C1 segment of cervical spinal cord (tissue), 14 donors: ENCODE results near the gene HIGD1B.

Experiments
- DNase-seq, 14 donors: peaks; one replicate each; lab custom pipeline; 2025; lab: John Stamatoyannopoulos, UW

HIGD1B gene

GRCh38 chr17:44837196-44837595 is 10.5 kb upstream of the HIGD1B start:
- DNase-seq, result no peak

GRCh38 chr17:44840274-44840673 is 7.4 kb upstream of the HIGD1B start:
- no peak for DNase-seq

- no peak for DNase-seq
Measured at GRCh38 chr17:44840936-44841335, 6.7 kb upstream of the HIGD1B start.

- DNase-seq, result no peak
Measured at GRCh38 chr17:44842748-44843147, 4.9 kb upstream of the HIGD1B start.

- DNase-seq, result no peak
Measured at GRCh38 chr17:44844390-44844830, 3.3 kb upstream of the HIGD1B start.

- DNase-seq, result no peak
Measured at GRCh38 chr17:44846206-44846605, 1.5 kb upstream of the HIGD1B start.

GRCh38 chr17:44848257-44848795 is 643 bp downstream of the HIGD1B start:
- no peak for DNase-seq

- no peak for DNase-seq
Measured at GRCh38 chr17:44848961-44849489, 1.3 kb downstream of the HIGD1B start.

GRCh38 chr17:44850025-44850424 is 2.3 kb downstream of the HIGD1B start:
- DNase-seq, result no peak

- no peak for DNase-seq
Measured at GRCh38 chr17:44850612-44851011, 2.9 kb downstream of the HIGD1B start.

GRCh38 chr17:44854192-44854591 is 6.5 kb downstream of the HIGD1B start:
- no peak for DNase-seq

GRCh38 chr17:44859701-44860100 is 12.0 kb downstream of the HIGD1B start:
- no peak for DNase-seq

- DNase-seq, result no peak
Measured at GRCh38 chr17:44862278-44862914, 14.7 kb downstream of the HIGD1B start.

GRCh38 chr17:44863061-44863918 is 15.6 kb downstream of the HIGD1B start:
- DNase-seq, result no peak

GRCh38 chr17:44864831-44865230 is 17.1 kb downstream of the HIGD1B start:
- DNase-seq, result no peak

- DNase-seq, result peak in 6 of 14 donors; percentile 0 to 63 (median 20)
Measured at GRCh38 chr17:44865231-44865660, 17.6 kb downstream of the HIGD1B start.

- DNase-seq, result no peak
Measured at GRCh38 chr17:44865931-44866330, 18.2 kb downstream of the HIGD1B start.

- no peak for DNase-seq
Measured at GRCh38 chr17:44867841-44868240, 20.2 kb downstream of the HIGD1B start.

GRCh38 chr17:44871556-44871955 is 23.9 kb downstream of the HIGD1B start:
- no peak for DNase-seq

GRCh38 chr17:44872131-44872768 is 24.6 kb downstream of the HIGD1B start:
- DNase-seq, result peak in 5 of 14 donors; percentile 2 to 64 (median 6)

- DNase-seq, result no peak
Measured at GRCh38 chr17:44875761-44876160, 28.1 kb downstream of the HIGD1B start.

GRCh38 chr17:44877121-44877520 is 29.4 kb downstream of the HIGD1B start:
- DNase-seq, result no peak
